ENCODE measurements around the gene TCTN1. TPM values are rescaled to one million over a fixed set of nuclear protein-coding genes. Genes with fewer than 3 reads are reported as not detected.
A peak's percentile ranks its signal among the peaks of the same experiment; 100 is the strongest.

The TCTN1 gene
- total and polyA plus RNA-seq, 2 of the 13 experiments (the other 11 are each of a cell fraction or from before 2014, with no cell fraction given), result 13.6 to 16.0 TPM

GRCh38 chr12:110591451-110592051 lies 22.4 kb upstream of the TCTN1 start (continued):
- TF ChIP-seq HMGXB4 (CRISPR knock-in tag; IDR thresholded peaks at IDR 0.05; ENCODE audit: borderline replicate concordance in 1 of 2, low read depth in 1 of 2), result no peak
- peak; percentile 42; the same call in 1 of the 2 replicates for TF ChIP-seq HMG20B (CRISPR knock-in tag; conservative IDR thresholded peaks at IDR 0.05)
- 0 out of 2 replicates have a peak, but pooled peaks have one; percentile 8 for TF ChIP-seq MIER2 (CRISPR knock-in tag; IDR thresholded peaks at IDR 0.05)
- TF ChIP-seq SP1 (IDR thresholded peaks at IDR 0.05), result no peak
- no peak for TF ChIP-seq SP1 (CRISPR knock-in tag; IDR thresholded peaks at IDR 0.05)
- TF ChIP-seq XRCC5 (optimal IDR thresholded peaks at IDR 0.05; ENCODE audit: low read length), result no peak
- no peak for TF ChIP-seq ZNF512 (CRISPR knock-in tag; IDR thresholded peaks at IDR 0.05)
- TF ChIP-seq ZNF781 (CRISPR knock-in tag; IDR thresholded peaks at IDR 0.05; ENCODE audit: borderline replicate concordance, not compliant biosample characterization), result no peak
- no peak for TF ChIP-seq NCOA1 (CRISPR knock-in tag; IDR thresholded peaks at IDR 0.05)
- no peak for TF ChIP-seq THAP7 (CRISPR knock-in tag; IDR thresholded peaks at IDR 0.05)
- TF ChIP-seq NFKBIZ (CRISPR knock-in tag; IDR thresholded peaks at IDR 0.05), result no peak
- TF ChIP-seq GTF2F1 (IDR thresholded peaks at IDR 0.05; ENCODE audit: low read length), result no peak
- no peak for TF ChIP-seq CENPT (CRISPR knock-in tag; IDR thresholded peaks at IDR 0.05; ENCODE audit: low read depth)
- TF ChIP-seq ZMAT3 (CRISPR knock-in tag; conservative IDR thresholded peaks at IDR 0.05), result no peak
- no peak for TF ChIP-seq KLF9 (CRISPR knock-in tag; IDR thresholded peaks at IDR 0.05; ENCODE audit: low read depth)
- no peak for TF ChIP-seq ZNF558 (CRISPR knock-in tag; IDR thresholded peaks at IDR 0.05; ENCODE audit: borderline replicate concordance)
- TF ChIP-seq U2AF1 (optimal IDR thresholded peaks at IDR 0.05; ENCODE audit: low read depth, low read length), result no peak
- TF ChIP-seq ZNF512B (CRISPR knock-in tag; IDR thresholded peaks at IDR 0.05; ENCODE audit: borderline replicate concordance), result no peak
- TF ChIP-seq FOXC1 (CRISPR knock-in tag; IDR thresholded peaks at IDR 0.05; ENCODE audit: borderline replicate concordance), result no peak
- 0 out of 2 replicates have a peak, but pooled peaks have one; percentile 34 for TF ChIP-seq TOPORS (CRISPR knock-in tag; IDR thresholded peaks at IDR 0.05)
- no peak for TF ChIP-seq ZBTB21 (CRISPR knock-in tag; IDR thresholded peaks at IDR 0.05)
- no peak for TF ChIP-seq HIC2 (CRISPR knock-in tag; IDR thresholded peaks at IDR 0.05; ENCODE audit: low read depth)
- TF ChIP-seq ZNF557 (CRISPR knock-in tag; IDR thresholded peaks at IDR 0.05), result no peak
